T-cell (primary cell): Measurements from ENCODE around the gene COL6A5. TPM values are rescaled to one million over a fixed set of nuclear protein-coding genes. Genes with fewer than 3 reads are reported as not detected.

ENCODE experiments used
- ATAC-seq, 4 experiments: fragments of 200-7000 bp in 3 of 4; fragments of 150-1000 bp in 1 of 4; cut with Tn5 transposase; replicated peaks in 1 of 4; 1 replicate in 3 of 4; 2 replicates in 1 of 4; pipeline ENCODE4 v1.10.0; 2021; ENCODE audit warnings: moderate library complexity in 3 of 4, mild to moderate bottlenecking in 2 of 4, moderate number of reproducible peaks in 1 of 4
- CTCF ChIA-PET, 2 donors: fragments of 300-600 bp; sonication (Branson Sonifier 250); formaldehyde crosslinking; loops; one replicate each; lab custom pipeline; 2022; ENCODE audit warnings: antibody characterized with exemption in 2 of 2; lab: Charles Lee
- POLR2A ChIA-PET, 2 donors: fragments of 300-600 bp; sonication (Branson Sonifier 250); formaldehyde crosslinking; loops; one replicate each; lab custom pipeline; 2022; ENCODE audit warnings: antibody characterized with exemption in 2 of 2; lab: Charles Lee
- DNase-seq, 35 experiments: peaks; one replicate each; pipeline versions ENCODE4 v3.0.0 to v3.0.0-alpha.2; 2013 to 2023
- H3K27ac ChIP-seq: one replicate; pipeline ENCODE4 v1.5.1; 2013; ENCODE audit warnings: low read length
- H3K27me3 ChIP-seq, 2 experiments: replicated peaks in 1 of 2; 1 replicate in 1 of 2; 2 replicates in 1 of 2; pipeline versions ENCODE4 v1.6.1 to v1.7.0; 2013; ENCODE audit warnings: low read length in 1 of 2, mixed read lengths in 1 of 2; ENCODE audit not compliant: control insufficient read depth in 2 of 2, insufficient read depth in 2 of 2; ENCODE audit errors: extremely low read depth in 1 of 2
- H3K36me3 ChIP-seq, 2 donors: 1 replicate in 1 of 2; 2 replicates in 1 of 2; pipeline versions ENCODE4 v1.6.1 to v1.7.0; 2013; ENCODE audit warnings: low read length in 1 of 2; ENCODE audit not compliant: control insufficient read depth in 2 of 2, insufficient read depth in 1 of 2; ENCODE audit errors: extremely low read depth in 1 of 2
- H3K4me1 ChIP-seq, 2 experiments: 1 replicate in 1 of 2; 2 replicates in 1 of 2; pipeline versions ENCODE4 v1.6.1 to v1.7.0; 2013; ENCODE audit warnings: low read length in 2 of 2, mixed read lengths in 1 of 2; ENCODE audit not compliant: insufficient read depth in 2 of 2, control insufficient read depth in 1 of 2; ENCODE audit errors: extremely low read depth in 1 of 2
- H3K4me3 ChIP-seq, 2 donors: 1 replicate in 1 of 2; 2 replicates in 1 of 2; pipeline versions ENCODE4 v1.5.1 to v1.7.0; 2013; ENCODE audit warnings: mild to moderate bottlenecking in 2 of 2, low read length in 1 of 2, moderate library complexity in 1 of 2; ENCODE audit not compliant: control insufficient read depth in 1 of 2; ENCODE audit errors: extremely low read depth in 1 of 2
- H3K9me3 ChIP-seq: 2 replicates; pipeline ENCODE4 v1.7.0; 2013
- H3K27ac Mint-ChIP-seq, 2 donors: one replicate each; pipeline ENCODE4 v1.8.0; 2020 to 2021; ENCODE audit warnings: mild to moderate bottlenecking in 2 of 2, mixed read lengths in 2 of 2
- H3K27me3 Mint-ChIP-seq, 2 donors: one replicate each; pipeline ENCODE4 v1.8.0; 2021 to 2022; ENCODE audit warnings: mixed read lengths in 2 of 2
- H3K36me3 Mint-ChIP-seq: one replicate; pipeline ENCODE4 v1.8.0; 2021; ENCODE audit warnings: mixed read lengths
- H3K4me1 Mint-ChIP-seq, 3 donors: one replicate each; pipeline ENCODE4 v1.8.0; 2020 to 2022; ENCODE audit warnings: mixed read lengths in 3 of 3, mild to moderate bottlenecking in 1 of 3
- H3K4me3 Mint-ChIP-seq, 3 donors: one replicate each; pipeline ENCODE4 v1.8.0; 2020 to 2022; ENCODE audit warnings: mild to moderate bottlenecking in 3 of 3, mixed read lengths in 3 of 3, moderate library complexity in 3 of 3
- H3K9me3 Mint-ChIP-seq, 3 donors: one replicate each; pipeline ENCODE4 v1.8.0; 2020 to 2022; ENCODE audit warnings: mixed read lengths in 3 of 3
- WGBS: methylation state at CpG from one replicate; pipeline ENCODE4 v1.1.5; 2013; ENCODE audit warnings: missing lambda C conversion rate; ENCODE audit not compliant: insufficient coverage; 5-methylcytosine and 5-hydroxymethylcytosine counted together
- total RNA-seq, 35 experiments: library from RNA in 6 of 35; stranded (reverse) in 6 of 35; fragments of 120-200 nt in 1 of 35; gene quantifications; one replicate each; pipeline versions ENCODE4 v1.2.1 to v1.2.4 and lab custom pipeline; 2013 to 2026

COL6A5 gene
- total RNA-seq, 5 donors from 2014 or later (not counting 1 experiment from before 2014, with no cell fraction given): not detected

GRCh38 chr3:130522399-130522798, 176.9 kb downstream of the COL6A5 start:
- Histone ChIP-seq H3K27ac (no peak overlapping the region), H3K4me1 (no peaks in the 10 kb centered on the region), H3K36me3 (no peaks in the 10 kb centered on the region), H3K27me3 (peaks cover 4% of the 10 kb centered on the region in 2 experiments), H3K4me3 (no peak overlapping the region), H3K9me3 (no peaks in the 10 kb centered on the region)
- 84% methylated on average over 2 of the region's 2 CpGs for WGBS
- Mint-ChIP-seq H3K27ac (no peak overlapping the region), H3K4me1 (peaks cover 0 to 4% (median 0%) of the 10 kb centered on the region in 3 donors), H3K27me3 (peaks cover 36 to 39% of the 10 kb centered on the region in 2 donors), H3K36me3 (no peaks in the 10 kb centered on the region), H3K4me3 (no peak overlapping the region), H3K9me3 (no peaks in the 10 kb centered on the region)
- DNase-seq (no peak), ATAC-seq (no peak)
- POLR2A ChIA-PET: no interaction called here
- CTCF ChIA-PET: no interaction called here

DNA sequence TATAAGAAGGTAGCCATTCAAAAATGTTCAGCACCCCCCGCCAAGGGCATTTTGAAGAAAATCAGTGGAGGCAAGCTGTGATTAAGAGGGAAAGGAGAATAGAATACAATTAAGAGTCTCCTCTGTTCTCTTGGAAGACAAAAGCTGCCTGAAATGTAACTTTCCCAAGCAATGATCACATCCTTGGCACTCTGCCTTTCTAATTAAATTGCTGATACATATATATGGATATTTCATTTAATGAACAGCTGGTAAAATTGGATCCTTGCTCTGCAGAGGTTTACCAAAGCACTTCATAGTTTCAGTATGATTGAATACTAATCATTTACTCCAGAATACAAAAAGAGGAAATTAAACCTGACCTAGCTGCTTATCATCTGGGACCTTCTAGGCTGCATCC, 182.0 kb downstream of the COL6A5 start:
- Mint-ChIP-seq H3K4me1 (peaks cover 12 to 19% (median 15%) of the 10 kb centered on the region in 3 donors), H3K9me3 (no peaks in the 10 kb centered on the region), H3K27ac (no peak overlapping the region), H3K36me3 (no peaks in the 10 kb centered on the region), H3K27me3 (peaks cover 21 to 26% of the 10 kb centered on the region in 2 donors), H3K4me3 (no peak overlapping the region)
- no peak for DNase-seq
- no peak for ATAC-seq
- Histone ChIP-seq H3K36me3 (no peaks in the 10 kb centered on the region), H3K9me3 (no peaks in the 10 kb centered on the region), H3K27me3 (peaks cover 0 to 2% of the 10 kb centered on the region in 2 experiments), H3K4me1 (peaks cover 0 to 12% of the 10 kb centered on the region in 2 experiments), H3K4me3 (no peak overlapping the region), H3K27ac (no peak overlapping the region)
- 100% methylated on average over 1 of the region's 1 CpG for WGBS
- ChIA-PET POLR2A (interaction anchor here in 1 of 2 donors (0.8 kb wide), 1 partner anchor 23 kb away, joined by 9 read pairs; no protein-coding TSS in a partner anchor), CTCF (interaction anchor here in 1 of 2 donors (0.5 kb wide), 1 partner anchor 173 kb away, joined by 3 read pairs; no protein-coding TSS in a partner anchor)

DNA sequence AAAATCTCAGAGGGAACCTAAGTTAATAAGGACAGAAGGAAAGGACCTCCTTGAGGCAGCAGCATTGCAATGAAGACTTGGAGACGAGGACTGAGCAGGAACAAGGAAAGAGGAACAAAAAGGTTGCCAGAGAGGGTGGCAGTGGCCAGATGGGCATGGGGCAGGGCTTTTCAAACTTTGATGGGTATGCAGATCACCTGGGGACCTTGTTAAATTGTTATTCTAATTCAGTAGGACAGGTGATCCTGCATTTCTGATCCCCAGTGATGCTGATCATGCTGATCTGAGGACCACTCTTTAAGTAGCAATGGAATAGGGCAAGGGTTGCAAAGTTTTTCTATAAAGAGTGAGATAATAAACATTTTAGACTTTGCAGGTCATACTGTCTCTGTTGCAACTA, 182.6 kb downstream of the COL6A5 start:
- no peaks in the 10 kb centered on the region for H3K36me3 ChIP-seq
- Mint-ChIP-seq H3K36me3 (no peaks in the 10 kb centered on the region), H3K9me3 (no peaks in the 10 kb centered on the region), H3K27ac (no peak overlapping the region), H3K27me3 (peaks cover 14 to 19% of the 10 kb centered on the region in 2 donors), H3K4me3 (peak overlapping the region in 1 of 3 donors; percentile 4), H3K4me1 (peaks cover 12 to 19% (median 15%) of the 10 kb centered on the region in 3 donors)
- no peak for ATAC-seq
- no peak overlapping the region for H3K27ac ChIP-seq
- peaks cover 0 to 2% of the 10 kb centered on the region in 2 experiments for H3K27me3 ChIP-seq
- ChIA-PET CTCF (interaction anchor here in 1 of 2 donors (0.6 kb wide), 1 partner anchor 505 kb away, joined by 4 read pairs; no protein-coding TSS in a partner anchor), POLR2A (interaction anchor here in 1 of 2 donors (0.8 kb wide), 1 partner anchor 24 kb away, joined by 9 read pairs; no protein-coding TSS in a partner anchor)
- H3K4me1 ChIP-seq: peaks cover 0 to 12% of the 10 kb centered on the region in 2 experiments
- no peak overlapping the region for H3K4me3 ChIP-seq
- no peak for DNase-seq
- no CpG with 5 or more reads among the region's 1 CpG for WGBS
- H3K9me3 ChIP-seq: no peaks in the 10 kb centered on the region

GRCh38 chr3:130529486-130530215, 184.2 kb downstream of the COL6A5 start:
- H3K4me1 Mint-ChIP-seq: peaks cover 12 to 19% (median 15%) of the 10 kb centered on the region in 3 donors
- WGBS: 83% methylated on average over 2 of the region's 5 CpGs
- Histone ChIP-seq H3K4me3 (no peak overlapping the region), H3K9me3 (no peaks in the 10 kb centered on the region), H3K4me1 (peaks cover 0 to 12% of the 10 kb centered on the region in 2 experiments), H3K27ac (peak overlapping the region; percentile 21), H3K36me3 (no peaks in the 10 kb centered on the region), H3K27me3 (peaks cover 0 to under 1% of the 10 kb centered on the region in 2 experiments)
- DNase-seq (peak in 1 of 35 experiments; percentile 1), ATAC-seq (peak in 1 of 4 experiments; percentile 9)
- ChIA-PET CTCF (no interaction called here), POLR2A (no interaction called here)
- peaks cover 8 to 23% of the 10 kb centered on the region in 2 donors for H3K27me3 Mint-ChIP-seq
- H3K27ac Mint-ChIP-seq: peak overlapping the region; percentile 85 to 90
- H3K4me3 Mint-ChIP-seq: no peak overlapping the region
- H3K36me3 Mint-ChIP-seq: no peaks in the 10 kb centered on the region
- no peaks in the 10 kb centered on the region for H3K9me3 Mint-ChIP-seq

GRCh38 chr3:130533247-130533646, 187.8 kb downstream of the COL6A5 start:
- ChIA-PET CTCF (no interaction called here), POLR2A (no interaction called here)
- Histone ChIP-seq H3K9me3 (no peaks in the 10 kb centered on the region), H3K36me3 (no peaks in the 10 kb centered on the region), H3K4me1 (peaks cover 0 to 12% of the 10 kb centered on the region in 2 experiments), H3K27ac (no peak overlapping the region), H3K4me3 (no peak overlapping the region), H3K27me3 (no peaks in the 10 kb centered on the region)
- Mint-ChIP-seq H3K4me1 (peaks cover 12 to 15% (median 15%) of the 10 kb centered on the region in 3 donors), H3K36me3 (no peaks in the 10 kb centered on the region), H3K27ac (no peak overlapping the region), H3K9me3 (no peaks in the 10 kb centered on the region), H3K27me3 (peaks cover 6 to 30% of the 10 kb centered on the region in 2 donors), H3K4me3 (no peak overlapping the region)
- DNase-seq (no peak), ATAC-seq (no peak)
- WGBS: no CpG with 5 or more reads among the region's 2 CpGs
